SU-DHL-6 (cell line): ENCODE measurements around the gene PHF13.

ENCODE experiments used
- CTCF ChIP-seq: fragments of 200-600 bp; sonication (generic); IDR thresholded peaks from one replicate; pipeline ENCODE4 v1.5.1; 2017; ENCODE audit warnings: antibody characterized with exemption, mild to moderate bottlenecking, low read length, moderate library complexity; ENCODE audit not compliant: insufficient read depth, poor library complexity, severe bottlenecking
- EZH2phosphoT487 ChIP-seq: fragments of 200-600 bp; sonication (generic), shearing (Covaris generic); conservative IDR thresholded peaks from 2 replicates; pipeline ENCODE4 v1.6.1; 2018; ENCODE audit warnings: mild to moderate bottlenecking, antibody characterized with exemption, low read length, moderate library complexity, mixed read lengths

GRCh38 chr1:6586404-6586816 is 27.1 kb upstream of the PHF13 start:
- TF ChIP-seq CTCF, result no peak
- TF ChIP-seq EZH2phosphoT487, result no peak
